Activated CD8-positive, alpha-beta memory T cell treated with anti-CD3 and anti-CD28 coated beads, Interleukin-2, amount 50 U/mL, for 48 hours (primary cell): Measurements from ENCODE around the gene TMEM205.

Experiments
- DNase-seq: peaks from one replicate; pipeline ENCODE4 v3.0.0-alpha.2; 2020

The TMEM205 gene

GRCh38 chr19:11295665-11296245 lies 50.3 kb downstream of the TMEM205 start, which contains the start of gene TSPAN16:
Gene TSPAN16 (plus strand): TSS chr19:11296160. CDS start chr19:11296298, 138 bp downstream.
- DNase-seq: no peak

- DNase-seq: no peak
These were observed 50.9 kb downstream of the TMEM205 start for GRCh38 chr19:11295180-11295579.

GRCh38 chr19:11293433-11294389 lies 52.4 kb downstream of the TMEM205 start:
- DNase-seq: peak; percentile 94
